H9 (cell line): ENCODE measurements around the gene TIPRL. TPM values are rescaled to one million over a fixed set of nuclear protein-coding genes. Genes with fewer than 3 reads are reported as not detected.

Experiments
- DNase-seq: peaks from one replicate; pipeline ENCODE4 v3.0.0-alpha.2; 2017
- H2AFZ ChIP-seq: one replicate; pipeline ENCODE4 v1.6.1; 2013; ENCODE audit warnings: mild to moderate bottlenecking, low read length, control low read depth, moderate library complexity
- H2AK5ac ChIP-seq: 2 replicates; pipeline ENCODE4 v1.6.1; 2013; ENCODE audit warnings: low read length, control low read depth, mixed read lengths; ENCODE audit not compliant: insufficient read length
- H2BK120ac ChIP-seq: one replicate; pipeline ENCODE4 v1.6.1; 2013; ENCODE audit warnings: low read depth, mild to moderate bottlenecking, low read length, control low read depth, inconsistent platforms; ENCODE audit not compliant: poor library complexity, severe bottlenecking
- H2BK12ac ChIP-seq: 2 replicates; pipeline ENCODE4 v1.6.1; 2013; ENCODE audit warnings: low read length, control low read depth, mixed read lengths, low read depth; ENCODE audit not compliant: insufficient read length
- H2BK15ac ChIP-seq: 2 replicates; pipeline ENCODE4 v1.6.1; 2013; ENCODE audit warnings: low read depth, low read length, control low read depth
- H2BK20ac ChIP-seq: one replicate; pipeline ENCODE4 v1.6.1; 2013; ENCODE audit warnings: low read depth, mild to moderate bottlenecking, low read length, control low read depth, inconsistent platforms; ENCODE audit not compliant: poor library complexity, severe bottlenecking
- H2BK5ac ChIP-seq: 2 replicates; pipeline ENCODE4 v1.6.1; 2013; ENCODE audit warnings: low read length, control low read depth, mixed read lengths; ENCODE audit not compliant: insufficient read length
- H3K14ac ChIP-seq: 2 replicates; pipeline ENCODE4 v1.6.1; 2013; ENCODE audit warnings: low read length, control low read depth; ENCODE audit not compliant: insufficient read depth
- H3K18ac ChIP-seq: 2 replicates; pipeline ENCODE4 v1.6.1; 2013; ENCODE audit warnings: low read depth, mild to moderate bottlenecking, mixed read lengths, low read length, control low read depth; ENCODE audit not compliant: insufficient read length
- H3K23ac ChIP-seq: 2 replicates; pipeline ENCODE4 v1.6.1; 2013; ENCODE audit warnings: low read length, control low read depth, mixed read lengths, low read depth; ENCODE audit not compliant: insufficient read length
- H3K23me2 ChIP-seq: 2 replicates; pipeline ENCODE4 v1.6.1; 2013; ENCODE audit warnings: low read depth, mild to moderate bottlenecking, mixed read lengths, low read length, control low read depth; ENCODE audit not compliant: insufficient read length, poor library complexity, severe bottlenecking
- H3K27ac ChIP-seq: 2 replicates; pipeline ENCODE4 v1.5.1; 2013; ENCODE audit warnings: low read length, control low read depth, mixed read lengths, low read depth; ENCODE audit not compliant: insufficient read length
- H3K27me3 ChIP-seq: 2 replicates; pipeline ENCODE4 v1.6.1; 2013; ENCODE audit warnings: low read length, control low read depth, inconsistent platforms; ENCODE audit not compliant: insufficient read depth
- H3K4ac ChIP-seq: 2 replicates; pipeline ENCODE4 v1.6.1; 2013; ENCODE audit warnings: low read depth, mild to moderate bottlenecking, control low read depth, inconsistent platforms, low read length, moderate library complexity
- H3K4me1 ChIP-seq: 2 replicates; pipeline ENCODE4 v1.6.1; 2013; ENCODE audit warnings: low read length, control low read depth, inconsistent platforms; ENCODE audit not compliant: insufficient read depth
- H3K4me2 ChIP-seq: 2 replicates; pipeline ENCODE4 v1.6.1; 2013; ENCODE audit warnings: low read length, control low read depth, mixed read lengths; ENCODE audit not compliant: insufficient read length, insufficient read depth
- H3K56ac ChIP-seq: 2 replicates; pipeline ENCODE4 v1.6.1; 2013; ENCODE audit warnings: low read depth, mild to moderate bottlenecking, mixed read lengths, low read length, control low read depth; ENCODE audit not compliant: insufficient read length
- H3K79me1 ChIP-seq: 2 replicates; pipeline ENCODE4 v1.6.1; 2013; ENCODE audit warnings: low read depth, mild to moderate bottlenecking, moderate library complexity, low read length, control low read depth, inconsistent platforms; ENCODE audit not compliant: insufficient read depth, poor library complexity, severe bottlenecking
- H3K79me2 ChIP-seq: 2 replicates; pipeline ENCODE4 v1.6.1; 2013; ENCODE audit warnings: low read length, control low read depth, inconsistent platforms; ENCODE audit not compliant: insufficient read depth
- H3K9ac ChIP-seq: 2 replicates; pipeline ENCODE4 v1.6.1; 2013; ENCODE audit warnings: low read length, control low read depth, mixed read lengths; ENCODE audit not compliant: insufficient read length; ENCODE audit errors: extremely low read depth
- H3K9me3 ChIP-seq: one replicate; pipeline ENCODE4 v1.6.1; 2013; ENCODE audit warnings: low read depth, low read length, inconsistent platforms; ENCODE audit not compliant: control insufficient read depth
- H3T11ph ChIP-seq: one replicate; pipeline ENCODE4 v1.6.1; 2013; ENCODE audit warnings: mild to moderate bottlenecking, low read length, control low read depth, inconsistent platforms
- H4K20me1 ChIP-seq: one replicate; pipeline ENCODE4 v1.6.1; 2013; ENCODE audit not compliant: control insufficient read depth, insufficient read length, insufficient read depth
- H4K5ac ChIP-seq: 2 replicates; pipeline ENCODE4 v1.6.1; 2013; ENCODE audit warnings: low read depth, mild to moderate bottlenecking, mixed read lengths, low read length, control low read depth; ENCODE audit not compliant: insufficient read length
- H4K8ac ChIP-seq: replicated peaks from 2 replicates; pipeline ENCODE4 v1.6.1; 2013; ENCODE audit warnings: low read length, control low read depth, mixed read lengths, low read depth; ENCODE audit not compliant: insufficient read length
- H4K91ac ChIP-seq: 2 replicates; pipeline ENCODE4 v1.6.1; 2013; ENCODE audit warnings: low read depth, mild to moderate bottlenecking, moderate library complexity, mixed read lengths, low read length, control low read depth; ENCODE audit not compliant: insufficient read length
- H3K27ac Mint-ChIP-seq, 3 experiments: 2 replicates in 2 of 3; 3 replicates in 1 of 3; pipeline ENCODE4 v1.8.0; 2020 to 2021; ENCODE audit warnings: mixed read lengths in 3 of 3, mild to moderate bottlenecking in 1 of 3, moderate library complexity in 1 of 3
- H3K27me3 Mint-ChIP-seq: 2 replicates; pipeline ENCODE4 v1.8.0; 2021; ENCODE audit warnings: low read depth, mild to moderate bottlenecking, moderate library complexity, mixed read lengths
- H3K36me3 Mint-ChIP-seq, 3 experiments: 2 replicates in 2 of 3; 3 replicates in 1 of 3; pipeline ENCODE4 v1.8.0; 2020 to 2021; ENCODE audit warnings: low read depth in 3 of 3, mixed read lengths in 3 of 3; ENCODE audit not compliant: insufficient read depth in 1 of 3
- H3K4me1 Mint-ChIP-seq, 2 experiments: 2 replicates each; pipeline ENCODE4 v1.8.0; 2020; ENCODE audit warnings: mixed read lengths in 2 of 2
- H3K4me3 Mint-ChIP-seq, 2 experiments: 2 replicates in 1 of 2; 3 replicates in 1 of 2; pipeline ENCODE4 v1.8.0; 2020 to 2021; ENCODE audit warnings: mild to moderate bottlenecking in 2 of 2, mixed read lengths in 2 of 2, moderate library complexity in 1 of 2
- H3K9me3 Mint-ChIP-seq, 2 experiments: 2 replicates in 1 of 2; 3 replicates in 1 of 2; pipeline ENCODE4 v1.8.0; 2020; ENCODE audit warnings: mild to moderate bottlenecking in 2 of 2, mixed read lengths in 2 of 2, moderate library complexity in 1 of 2
- WGBS: extraction: QIAGEN DNeasy Blood & Tissue Kit; methylation state at CpG from one replicate; pipeline ENCODE4 v1.1.7; 2013; ENCODE audit warnings: missing lambda C conversion rate, low lambda C conversion rate, mixed read lengths; ENCODE audit not compliant: insufficient read length; ENCODE audit errors: extremely low coverage; 5-methylcytosine and 5-hydroxymethylcytosine counted together
- total RNA-seq: library from RNA; stranded (reverse); gene quantifications from 2 replicates; pipeline ENCODE4 v1.2.1, GENCODE V29; 2021
- TF ChIP-seq, protein P1 (sequence below): fragments of 200-600 bp; sonication (generic); conservative IDR thresholded peaks from 3 replicates; pipeline ENCODE4 v1.8.0; 2021; ENCODE audit warnings: antibody characterized with exemption, mild to moderate bottlenecking

The TIPRL gene
- total RNA-seq, 1 experiment from 2014 or later: 24.4 TPM

DNA sequence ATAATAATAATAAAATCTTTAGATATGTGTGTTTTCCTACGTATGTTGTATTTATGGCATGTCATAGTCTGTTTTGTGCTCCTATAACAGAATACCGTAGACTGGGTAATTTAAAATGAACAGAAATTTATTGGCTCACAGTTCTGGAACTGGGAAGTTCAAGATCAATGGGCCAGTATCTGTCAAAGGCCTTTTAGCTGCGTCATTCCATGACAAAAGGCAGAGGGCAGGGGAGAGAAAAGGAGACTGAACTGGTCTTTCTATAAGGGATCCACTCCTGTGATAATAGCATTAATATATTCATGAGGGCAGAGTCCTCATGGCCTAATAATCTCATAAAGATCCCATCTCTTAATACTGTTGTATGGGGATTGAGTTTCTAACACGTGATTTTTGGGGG lies 39.9 kb downstream of the TIPRL start:
- no peak overlapping the region for H3T11ph ChIP-seq
- no peak overlapping the region for H3K9ac ChIP-seq
- no peak for DNase-seq
- no peak overlapping the region for H3K4ac ChIP-seq
- H4K5ac ChIP-seq: no peak overlapping the region
- no peak overlapping the region for H3K14ac ChIP-seq
- no peak overlapping the region for H3K56ac ChIP-seq
- H4K91ac ChIP-seq: no peak overlapping the region
- TF ChIP-seq, protein P1, sequence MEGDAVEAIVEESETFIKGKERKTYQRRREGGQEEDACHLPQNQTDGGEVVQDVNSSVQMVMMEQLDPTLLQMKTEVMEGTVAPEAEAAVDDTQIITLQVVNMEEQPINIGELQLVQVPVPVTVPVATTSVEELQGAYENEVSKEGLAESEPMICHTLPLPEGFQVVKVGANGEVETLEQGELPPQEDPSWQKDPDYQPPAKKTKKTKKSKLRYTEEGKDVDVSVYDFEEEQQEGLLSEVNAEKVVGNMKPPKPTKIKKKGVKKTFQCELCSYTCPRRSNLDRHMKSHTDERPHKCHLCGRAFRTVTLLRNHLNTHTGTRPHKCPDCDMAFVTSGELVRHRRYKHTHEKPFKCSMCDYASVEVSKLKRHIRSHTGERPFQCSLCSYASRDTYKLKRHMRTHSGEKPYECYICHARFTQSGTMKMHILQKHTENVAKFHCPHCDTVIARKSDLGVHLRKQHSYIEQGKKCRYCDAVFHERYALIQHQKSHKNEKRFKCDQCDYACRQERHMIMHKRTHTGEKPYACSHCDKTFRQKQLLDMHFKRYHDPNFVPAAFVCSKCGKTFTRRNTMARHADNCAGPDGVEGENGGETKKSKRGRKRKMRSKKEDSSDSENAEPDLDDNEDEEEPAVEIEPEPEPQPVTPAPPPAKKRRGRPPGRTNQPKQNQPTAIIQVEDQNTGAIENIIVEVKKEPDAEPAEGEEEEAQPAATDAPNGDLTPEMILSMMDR: no peak
- no peaks in the 10 kb centered on the region; the same call in 1 of the 2 replicates for H3K4me1 ChIP-seq
- H2BK5ac ChIP-seq: no peak overlapping the region
- H3K79me2 ChIP-seq: no peaks in the 10 kb centered on the region
- Mint-ChIP-seq H3K9me3 (peaks cover 3% of the 10 kb centered on the region in 2 experiments), H3K4me1 (peaks cover 21 to 22% of the 10 kb centered on the region in 2 experiments), H3K36me3 (peaks cover 3 to 5% (median 4%) of the 10 kb centered on the region in 3 experiments; a peak in 5 of 7 replicates), H3K4me3 (no peak overlapping the region), H3K27me3 (peaks cover 9% of the 10 kb centered on the region), H3K27ac (no peak overlapping the region)
- no peak overlapping the region for H3K18ac ChIP-seq
- no peak overlapping the region for H2BK15ac ChIP-seq
- no peak overlapping the region for H2AK5ac ChIP-seq
- no peaks in the 10 kb centered on the region for H4K20me1 ChIP-seq
- H2AFZ ChIP-seq: no peak overlapping the region
- no peak overlapping the region for H2BK120ac ChIP-seq
- H2BK20ac ChIP-seq: no peak overlapping the region
- H3K9me3 ChIP-seq: no peaks in the 10 kb centered on the region
- H4K8ac ChIP-seq: no peak overlapping the region
- no peaks in the 10 kb centered on the region for H3K23me2 ChIP-seq
- no peak overlapping the region for H3K23ac ChIP-seq
- H3K79me1 ChIP-seq: no peaks in the 10 kb centered on the region
- no peak overlapping the region for H3K4me2 ChIP-seq
- 0 out of 2 replicates have a peak, but pooled peaks cover 2% of the 10 kb centered on the region for H3K27me3 ChIP-seq
- H2BK12ac ChIP-seq: no peak overlapping the region
- H3K27ac ChIP-seq: no peak overlapping the region
- WGBS: no CpG with 5 or more reads among the region's 4 CpGs
